ENCODE measurements around the gene NOC2L. TPM values are rescaled to one million over a fixed set of nuclear protein-coding genes. Genes with fewer than 3 reads are reported as not detected.
A peak's percentile ranks its signal among the peaks of the same experiment; 100 is the strongest.
"Not testable (repeated sequence)": the region's sequence is repeated elsewhere in the genome, so short reads cannot be mapped to it uniquely, and the experiment has no call there.

NOC2L gene
- total RNA-seq, 1 donor: 76.9 TPM

DNA sequence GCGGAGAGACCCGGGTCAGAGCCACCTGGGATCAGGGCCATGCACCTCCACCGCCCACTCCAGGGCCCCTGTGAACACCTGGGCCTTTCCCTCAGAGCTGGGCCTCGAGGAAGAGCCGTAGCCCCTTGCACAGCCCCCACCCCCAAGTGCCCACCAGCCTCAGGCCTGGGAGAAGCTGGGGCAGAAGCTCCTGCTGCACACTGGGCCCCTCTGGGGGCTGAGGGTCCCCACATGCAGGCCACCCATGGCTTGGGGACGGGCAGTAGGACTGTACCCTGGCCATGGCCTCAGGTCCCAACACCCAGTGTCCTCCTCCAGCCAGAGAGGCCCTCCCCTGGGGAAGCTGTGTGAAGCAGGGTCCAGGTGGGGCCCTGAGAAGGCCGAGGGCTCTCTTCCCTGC is 6.5 kb downstream of the NOC2L start:
- no peak for DNase-seq (ENCODE audit: low read depth)
- H3K4me3 ChIP-seq (ENCODE audit: low read depth, low read length): no peak overlapping the region
- TF ChIP-seq, protein P1, sequence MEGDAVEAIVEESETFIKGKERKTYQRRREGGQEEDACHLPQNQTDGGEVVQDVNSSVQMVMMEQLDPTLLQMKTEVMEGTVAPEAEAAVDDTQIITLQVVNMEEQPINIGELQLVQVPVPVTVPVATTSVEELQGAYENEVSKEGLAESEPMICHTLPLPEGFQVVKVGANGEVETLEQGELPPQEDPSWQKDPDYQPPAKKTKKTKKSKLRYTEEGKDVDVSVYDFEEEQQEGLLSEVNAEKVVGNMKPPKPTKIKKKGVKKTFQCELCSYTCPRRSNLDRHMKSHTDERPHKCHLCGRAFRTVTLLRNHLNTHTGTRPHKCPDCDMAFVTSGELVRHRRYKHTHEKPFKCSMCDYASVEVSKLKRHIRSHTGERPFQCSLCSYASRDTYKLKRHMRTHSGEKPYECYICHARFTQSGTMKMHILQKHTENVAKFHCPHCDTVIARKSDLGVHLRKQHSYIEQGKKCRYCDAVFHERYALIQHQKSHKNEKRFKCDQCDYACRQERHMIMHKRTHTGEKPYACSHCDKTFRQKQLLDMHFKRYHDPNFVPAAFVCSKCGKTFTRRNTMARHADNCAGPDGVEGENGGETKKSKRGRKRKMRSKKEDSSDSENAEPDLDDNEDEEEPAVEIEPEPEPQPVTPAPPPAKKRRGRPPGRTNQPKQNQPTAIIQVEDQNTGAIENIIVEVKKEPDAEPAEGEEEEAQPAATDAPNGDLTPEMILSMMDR (IDR thresholded peaks at IDR 0.05; ENCODE audit: insufficient read depth, low read depth, low read length): no peak

DNA sequence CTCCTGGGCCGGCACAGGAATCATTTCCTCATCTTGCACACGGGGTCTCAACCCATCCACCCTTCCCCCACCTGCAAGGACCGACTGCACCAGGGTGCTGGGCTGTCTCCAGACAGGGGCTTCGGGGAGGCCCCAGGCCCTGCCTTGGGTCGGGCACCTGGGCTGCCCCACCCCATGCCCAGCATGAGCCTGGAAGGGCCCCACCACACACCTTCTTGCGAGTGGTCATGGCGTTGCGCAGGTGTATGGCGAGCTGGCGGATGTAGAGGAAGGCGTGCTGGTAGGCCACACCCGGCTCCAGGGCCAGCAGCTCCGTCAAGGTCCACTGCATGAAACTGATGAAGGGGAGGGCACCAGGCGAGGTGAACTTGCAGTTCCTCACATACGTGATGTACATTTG is 6.9 kb downstream of the NOC2L start:
- TF ChIP-seq, protein P1 (IDR thresholded peaks at IDR 0.05; ENCODE audit: insufficient read depth, low read depth, low read length): no peak
- no peak for DNase-seq (ENCODE audit: low read depth)
- H3K4me3 ChIP-seq (ENCODE audit: low read depth, low read length): no peak overlapping the region

DNA sequence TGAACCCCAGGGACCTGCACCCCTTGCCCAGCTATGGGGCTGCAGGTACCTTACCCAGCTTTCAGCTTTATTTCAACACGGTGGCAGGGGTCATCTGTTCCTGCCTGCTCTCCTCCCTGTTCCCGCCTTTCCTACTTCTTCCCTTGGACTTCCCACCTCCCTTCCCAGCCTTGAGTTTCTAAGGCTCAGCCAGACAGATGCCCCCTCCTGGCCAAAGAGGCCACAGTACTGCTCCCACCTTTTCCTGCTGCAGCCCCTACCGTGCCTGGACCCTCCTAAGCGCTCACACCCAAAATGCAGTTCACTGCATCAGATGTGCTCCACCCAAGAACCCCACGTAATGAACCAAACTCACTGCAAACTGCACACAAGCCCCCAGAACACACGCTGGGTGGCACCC is 7.7 kb downstream of the NOC2L start:
- H3K4me3 ChIP-seq (ENCODE audit: low read depth, low read length): no peak overlapping the region
- DNase-seq (ENCODE audit: low read depth): peak; percentile 41
- TF ChIP-seq, protein P1 (IDR thresholded peaks at IDR 0.05; ENCODE audit: insufficient read depth, low read depth, low read length): peak; percentile 50

DNA sequence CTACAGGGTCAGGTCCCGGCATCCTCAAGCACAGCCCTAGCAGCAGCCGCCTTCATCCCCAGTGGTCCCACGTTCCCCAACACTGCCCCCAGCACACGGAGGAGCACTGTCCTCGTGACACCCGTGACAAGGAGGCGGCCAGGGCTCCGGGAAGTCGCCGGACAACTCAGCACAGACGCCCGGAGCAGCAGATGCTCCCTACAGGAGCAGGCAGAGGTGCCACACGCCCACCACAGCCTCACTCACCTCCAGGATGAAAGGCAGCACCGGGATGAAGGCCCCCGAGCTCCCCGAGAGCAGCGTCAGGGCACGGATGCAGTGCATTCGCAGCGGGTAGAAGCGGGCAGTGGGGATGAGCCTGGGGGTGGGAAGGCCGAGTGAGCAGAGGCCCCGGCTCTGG is 8.2 kb downstream of the NOC2L start:
- TF ChIP-seq, protein P1 (IDR thresholded peaks at IDR 0.05; ENCODE audit: insufficient read depth, low read depth, low read length): no peak
- DNase-seq (ENCODE audit: low read depth): no peak
- no peak overlapping the region for H3K4me3 ChIP-seq (ENCODE audit: low read depth, low read length)

DNA sequence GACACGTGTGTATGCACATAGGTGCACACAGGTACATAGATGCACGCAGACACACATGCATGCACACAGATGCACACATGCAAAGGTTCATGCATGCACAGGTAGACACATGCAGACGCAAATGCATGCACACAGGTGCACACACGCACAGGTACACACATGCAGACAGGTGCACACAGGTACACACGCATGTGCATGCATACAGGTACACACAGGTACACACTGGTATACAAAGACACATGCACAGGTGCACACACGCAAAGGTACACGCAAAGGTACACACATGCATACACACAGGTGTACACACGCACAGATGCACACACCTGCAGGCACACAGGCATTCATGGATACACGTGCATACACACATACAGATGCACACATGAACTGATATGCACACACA is 8.8 kb downstream of the NOC2L start:
- no peak for DNase-seq (ENCODE audit: low read depth)
- TF ChIP-seq, protein P1 (IDR thresholded peaks at IDR 0.05; ENCODE audit: insufficient read depth, low read depth, low read length): no peak
- no peak overlapping the region for H3K4me3 ChIP-seq (ENCODE audit: low read depth, low read length)

DNA sequence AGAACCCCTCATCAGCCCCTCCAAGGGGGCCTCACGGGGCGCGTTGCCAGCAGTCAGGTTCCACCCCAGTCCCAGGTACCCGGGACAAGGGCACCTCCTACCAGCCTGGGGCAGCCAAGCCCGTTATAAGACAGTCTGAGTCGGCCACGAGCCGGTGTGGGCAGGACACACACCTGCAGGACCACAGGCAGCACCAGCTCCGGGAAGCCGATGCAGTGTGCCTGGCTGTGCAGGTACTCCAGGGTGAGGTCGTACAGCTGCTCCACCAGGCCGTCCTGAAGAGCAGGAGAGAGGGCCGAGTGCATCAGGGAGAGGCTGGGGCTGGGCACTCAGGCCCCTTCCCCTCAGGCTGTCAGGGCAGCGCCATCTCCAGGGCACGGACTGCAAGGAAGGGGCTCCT is 11.1 kb downstream of the NOC2L start:
- TF ChIP-seq, protein P1 (IDR thresholded peaks at IDR 0.05; ENCODE audit: insufficient read depth, low read depth, low read length): no peak
- H3K4me3 ChIP-seq (ENCODE audit: low read depth, low read length): no peak overlapping the region
- DNase-seq (ENCODE audit: low read depth): no peak

DNA sequence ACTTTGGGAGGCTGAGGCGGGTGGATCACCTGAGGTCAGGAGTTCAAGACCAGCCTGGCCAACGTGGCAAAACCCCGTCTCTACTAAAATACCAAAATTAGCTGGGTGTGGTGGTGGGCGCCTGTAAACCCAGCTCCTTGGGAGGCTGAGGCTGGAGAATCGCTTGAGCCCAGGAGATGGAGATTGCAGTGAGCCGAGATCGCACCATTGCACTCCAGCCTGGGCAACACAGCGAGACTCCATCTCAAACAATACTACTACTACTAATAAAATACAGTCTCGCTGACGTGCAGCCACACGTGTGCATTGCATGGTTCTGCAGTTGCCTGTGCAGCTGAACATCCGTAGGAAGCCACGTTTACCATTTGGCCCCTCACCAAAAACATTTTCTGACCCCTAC is 12.2 kb downstream of the NOC2L start:
- DNase-seq (ENCODE audit: low read depth); H3K4me3 ChIP-seq (ENCODE audit: low read depth, low read length): not testable (repeated sequence)

Measured in fibroblast of villous mesenchyme (primary cell).